GM12878 (cell line): ENCODE data around the gene CDX1. TPM values are rescaled to one million over a fixed set of nuclear protein-coding genes. Genes with fewer than 3 reads are reported as not detected.

Experiments used
- ATAC-seq: fragments of 200-7000 bp; cut with Tn5 transposase; 3 replicates; pipeline ENCODE4 v1.9.1; 2020; ENCODE audit warnings: mild to moderate bottlenecking, moderate library complexity
- BruUV-seq: library from RNA; stranded (reverse); fragments of 400-500 nt; replicated peaks from 2 replicates; lab custom pipeline; 2021; lab: Mats Ljungman, UMichigan
- CTCF ChIA-PET: fragments of 300-600 bp; sonication (Branson Sonifier 250); formaldehyde crosslinking; extraction: SDS; loops from one replicate; lab custom pipeline; 2021; ENCODE audit warnings: inconsistent platforms; lab: Yijun Ruan, JAX
- POLR2A ChIA-PET: fragments of 350-600 bp; formaldehyde crosslinking; extraction: SDS; loops from one replicate; lab custom pipeline; 2021; ENCODE audit warnings: inconsistent platforms; lab: Charles Lee
- RAD21 ChIA-PET: fragments of 300-600 bp; sonication (Branson Sonifier 250); formaldehyde crosslinking; loops from one replicate; lab custom pipeline; 2023; ENCODE audit warnings: antibody characterized with exemption; ENCODE audit not compliant: unreplicated experiment; lab: Charles Lee
- SMC1A ChIA-PET: fragments of 300-600 bp; sonication (Branson Sonifier 250); formaldehyde crosslinking; loops from one replicate; lab custom pipeline; 2023; ENCODE audit not compliant: unreplicated experiment, uncharacterized antibody; lab: Charles Lee
- DNase-seq: peaks from one replicate; pipeline ENCODE4 v3.0.0-alpha.2; 2011; ENCODE audit warnings: low read depth, low spot score
- FAIRE-seq: peaks from 3 replicates; lab custom pipeline; 2011; peaks lifted over from hg19 to GRCh38; lab: Jason Lieb, UNC
- H2AFZ ChIP-seq: 2 replicates; pipeline ENCODE4 v1.6.0; 2011; ENCODE audit warnings: low read depth, low read length, control low read depth; ENCODE audit not compliant: control insufficient read depth
- H3K27ac ChIP-seq: 2 replicates; pipeline ENCODE4 v1.5.1; 2011; ENCODE audit warnings: control low read depth; ENCODE audit not compliant: control insufficient read depth, insufficient read depth
- H3K27me3 ChIP-seq, 2 experiments: replicated peaks in 1 of 2; 2 replicates each; pipeline versions ENCODE4 v1.6.0 to v1.6.1; 2011; ENCODE audit warnings: low read length in 1 of 2; ENCODE audit not compliant: control insufficient read depth in 2 of 2, insufficient read depth in 2 of 2
- H3K36me3 ChIP-seq, 2 experiments: 2 replicates each; pipeline ENCODE4 v1.5.1; 2011; ENCODE audit warnings: low read length in 1 of 2; ENCODE audit not compliant: control insufficient read depth in 2 of 2, insufficient read depth in 2 of 2
- H3K4me1 ChIP-seq: 2 replicates; pipeline ENCODE4 v1.6.1; 2011; ENCODE audit warnings: mild to moderate bottlenecking, low read length, moderate library complexity, mixed read lengths; ENCODE audit not compliant: control insufficient read depth, insufficient read depth
- H3K4me2 ChIP-seq: 2 replicates; pipeline ENCODE4 v1.6.0; 2011; ENCODE audit warnings: control low read depth; ENCODE audit not compliant: control insufficient read depth, insufficient read depth
- H3K4me3 ChIP-seq: fragments of 200-600 bp; sonication (generic); 2 replicates; pipeline ENCODE4 v1.5.1; 2016
- H3K79me2 ChIP-seq: 2 replicates; pipeline ENCODE4 v1.6.0; 2011; ENCODE audit warnings: low read length; ENCODE audit not compliant: control insufficient read depth, insufficient read depth
- H3K9ac ChIP-seq: 2 replicates; pipeline ENCODE4 v1.8.0; 2011; ENCODE audit warnings: low read length, control low read depth, mixed read lengths; ENCODE audit not compliant: control insufficient read depth, insufficient read depth
- H3K9me3 ChIP-seq: replicated peaks from 3 replicates; pipeline ENCODE4 v1.5.1; 2011; ENCODE audit warnings: mild to moderate bottlenecking, low read length; ENCODE audit not compliant: control insufficient read depth, insufficient read depth
- H4K20me1 ChIP-seq: 2 replicates; pipeline ENCODE4 v1.6.0; 2011; ENCODE audit not compliant: control insufficient read depth, insufficient read depth
- ATF2 ChIP-seq: IDR thresholded peaks from 2 replicates; pipeline ENCODE4 v1.6.1; 2012; ENCODE audit warnings: low read length, inconsistent platforms
- EGR1 ChIP-seq, 2 experiments: IDR thresholded peaks; 1 replicate in 1 of 2; 2 replicates in 1 of 2; pipeline ENCODE4 v1.6.1; 2011 to 2012; ENCODE audit warnings: low read depth in 2 of 2, low read length in 2 of 2, borderline replicate concordance in 1 of 2, mild to moderate bottlenecking in 1 of 2, moderate library complexity in 1 of 2
- KAT2A ChIP-seq: conservative IDR thresholded peaks from 2 replicates; pipeline ENCODE4 v1.6.1; 2011; ENCODE audit warnings: low read depth, low read length; ENCODE audit not compliant: control insufficient read depth
- MTA2 ChIP-seq: fragments of 450-650 bp; IDR thresholded peaks from 2 replicates; pipeline ENCODE4 v1.6.1; 2016; ENCODE audit warnings: low read depth, mild to moderate bottlenecking, moderate library complexity
- PAX5 ChIP-seq: IDR thresholded peaks from 2 replicates; pipeline ENCODE4 v1.6.1; 2011; ENCODE audit warnings: low read depth, low read length, borderline replicate concordance
- SMC3 ChIP-seq: IDR thresholded peaks from 2 replicates; pipeline ENCODE4 v1.6.1; 2011; ENCODE audit warnings: low read length, improper control_type of control experiment, borderline replicate concordance
- SPI1 ChIP-seq: IDR thresholded peaks from 2 replicates; pipeline ENCODE4 v1.6.1; 2011; ENCODE audit warnings: low read depth, mild to moderate bottlenecking, low read length, moderate library complexity, borderline replicate concordance; ENCODE audit not compliant: insufficient read depth
- TCF3 ChIP-seq: IDR thresholded peaks from 2 replicates; pipeline ENCODE4 v1.6.1; 2012; ENCODE audit warnings: low read depth, mild to moderate bottlenecking, low read length, borderline replicate concordance; ENCODE audit not compliant: insufficient read depth
- ZNF622 ChIP-seq: fragments of 450-650 bp; IDR thresholded peaks from 2 replicates; pipeline ENCODE4 v1.6.1; 2017; ENCODE audit warnings: mild to moderate bottlenecking, inconsistent platforms
- WGBS: methylation state at CpG from one replicate; pipeline ENCODE4 v1.1.6; 2016; ENCODE audit warnings: low lambda C conversion rate; ENCODE audit not compliant: insufficient replicate concordance, insufficient coverage; ENCODE audit errors: missing lambda C conversion rate; 5-methylcytosine and 5-hydroxymethylcytosine counted together
- in situ Hi-C: fragments of 300-500 bp; cut with MboI; formaldehyde crosslinking; loops from 9 replicates; pipeline ENCODE4 v1.14.3; 2018; ENCODE audit warnings: mixed read lengths
- intact Hi-C: fragments of 100-400 bp; cut with micrococcal nuclease; formaldehyde crosslinking; loops from one replicate; pipeline ENCODE4 v1.14.2; 2022; ENCODE audit not compliant: unreplicated experiment
- polyA plus RNA-seq, 11 experiments: library from polyadenylated mRNA; depleted of rRNA in 4 of 11; unstranded in 6 of 11; stranded (reverse) in 5 of 11; fragments of >200 nt; fragmentation: Nextera tagmentation in 4 of 11; fragmentation: Illumina TruSeq in 1 of 11; extraction: Ambion mirVana in 4 of 11; extraction: Trizol in 1 of 11; gene quantifications; 1 replicate in 1 of 11; 2 replicates in 10 of 11; pipeline versions ENCODE4 v1.2.1 to v1.2.3, GENCODE V29; 2011 to 2016; ENCODE audit warnings: inconsistent platforms in 2 of 11, missing spikeins in 2 of 11, low read depth in 1 of 11
- total RNA-seq, 4 experiments: library from RNA; depleted of rRNA in 3 of 4; stranded (reverse); fragments of >200 nt in 3 of 4; fragmentation: Illumina TruSeq in 1 of 4; extraction: Trizol in 1 of 4; gene quantifications; 2 replicates each; pipeline versions ENCODE4 v1.2.1 to v1.2.3, GENCODE V29; 2013 to 2021
- TF ChIP-seq, protein P1 (sequence below): fragments of 450-650 bp; IDR thresholded peaks from 2 replicates; pipeline ENCODE4 v1.6.1; 2016; ENCODE audit warnings: mild to moderate bottlenecking
- TF ChIP-seq, protein P2 (sequence below): fragments of 450-650 bp; IDR thresholded peaks from 2 replicates; pipeline ENCODE4 v1.6.1; 2017; ENCODE audit warnings: antibody characterized with exemption, mild to moderate bottlenecking, moderate library complexity

CDX1 gene
- total and polyA plus RNA-seq, 10 of the 15 experiments (the other 5 are each of a cell fraction or from before 2014, with no cell fraction given) = not detected

GRCh38 chr5:150142185-150142958, 24.2 kb upstream of the CDX1 start:
- POLR2A ChIA-PET = no interaction called here
- in situ Hi-C loops = no loop called here
- CTCF ChIA-PET = interaction anchor here (0.5 to 1.5 kb wide), 2 partner anchors 12 to 17 kb away, joined by 3 read pairs; no protein-coding TSS in a partner anchor
- intact Hi-C loops = no loop called here
- Histone ChIP-seq H3K36me3 (no peaks in the 10 kb centered on the region), H3K4me3 (no peak overlapping the region), H3K27ac (no peak overlapping the region), H3K79me2 (no peaks in the 10 kb centered on the region), H2AFZ (no peak overlapping the region), H3K27me3 (no peaks in the 10 kb centered on the region), H4K20me1 (no peaks in the 10 kb centered on the region), H3K4me1 (no peaks in the 10 kb centered on the region), H3K9ac (no peak overlapping the region), H3K9me3 (no peaks in the 10 kb centered on the region), H3K4me2 (no peak overlapping the region)
- RAD21 ChIA-PET = no interaction called here
- no peak for FAIRE-seq
- no peak for ATAC-seq
- WGBS = 34% methylated on average over 14 of the region's 14 CpGs
- TF ChIP-seq, protein P1, sequence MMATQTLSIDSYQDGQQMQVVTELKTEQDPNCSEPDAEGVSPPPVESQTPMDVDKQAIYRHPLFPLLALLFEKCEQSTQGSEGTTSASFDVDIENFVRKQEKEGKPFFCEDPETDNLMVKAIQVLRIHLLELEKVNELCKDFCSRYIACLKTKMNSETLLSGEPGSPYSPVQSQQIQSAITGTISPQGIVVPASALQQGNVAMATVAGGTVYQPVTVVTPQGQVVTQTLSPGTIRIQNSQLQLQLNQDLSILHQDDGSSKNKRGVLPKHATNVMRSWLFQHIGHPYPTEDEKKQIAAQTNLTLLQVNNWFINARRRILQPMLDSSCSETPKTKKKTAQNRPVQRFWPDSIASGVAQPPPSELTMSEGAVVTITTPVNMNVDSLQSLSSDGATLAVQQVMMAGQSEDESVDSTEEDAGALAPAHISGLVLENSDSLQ = no peak
- TF ChIP-seq MTA2 (no peak), ZNF622 (no peak), EGR1 (IDR thresholded peaks at IDR 0.05; ENCODE audit: borderline replicate concordance in 1 of 2, low read depth in 2 of 2, low read length in 2 of 2) (no peak), ATF2 (no peak), KAT2A (no peak), SMC3 (no peak), PAX5 (no peak), TCF3 (no peak), SPI1 (no peak; the same call in 1 of the 2 replicates)
- TF ChIP-seq, protein P2, sequence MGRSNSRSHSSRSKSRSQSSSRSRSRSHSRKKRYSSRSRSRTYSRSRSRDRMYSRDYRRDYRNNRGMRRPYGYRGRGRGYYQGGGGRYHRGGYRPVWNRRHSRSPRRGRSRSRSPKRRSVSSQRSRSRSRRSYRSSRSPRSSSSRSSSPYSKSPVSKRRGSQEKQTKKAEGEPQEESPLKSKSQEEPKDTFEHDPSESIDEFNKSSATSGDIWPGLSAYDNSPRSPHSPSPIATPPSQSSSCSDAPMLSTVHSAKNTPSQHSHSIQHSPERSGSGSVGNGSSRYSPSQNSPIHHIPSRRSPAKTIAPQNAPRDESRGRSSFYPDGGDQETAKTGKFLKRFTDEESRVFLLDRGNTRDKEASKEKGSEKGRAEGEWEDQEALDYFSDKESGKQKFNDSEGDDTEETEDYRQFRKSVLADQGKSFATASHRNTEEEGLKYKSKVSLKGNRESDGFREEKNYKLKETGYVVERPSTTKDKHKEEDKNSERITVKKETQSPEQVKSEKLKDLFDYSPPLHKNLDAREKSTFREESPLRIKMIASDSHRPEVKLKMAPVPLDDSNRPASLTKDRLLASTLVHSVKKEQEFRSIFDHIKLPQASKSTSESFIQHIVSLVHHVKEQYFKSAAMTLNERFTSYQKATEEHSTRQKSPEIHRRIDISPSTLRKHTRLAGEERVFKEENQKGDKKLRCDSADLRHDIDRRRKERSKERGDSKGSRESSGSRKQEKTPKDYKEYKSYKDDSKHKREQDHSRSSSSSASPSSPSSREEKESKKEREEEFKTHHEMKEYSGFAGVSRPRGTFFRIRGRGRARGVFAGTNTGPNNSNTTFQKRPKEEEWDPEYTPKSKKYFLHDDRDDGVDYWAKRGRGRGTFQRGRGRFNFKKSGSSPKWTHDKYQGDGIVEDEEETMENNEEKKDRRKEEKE = no peak
- BruUV-seq = no TSS peak
- no peak for DNase-seq
- SMC1A ChIA-PET = no interaction called here
